Measurements from ENCODE around the gene CORO6. TPM values are rescaled to one million over a fixed set of nuclear protein-coding genes. Genes with fewer than 3 reads are reported as not detected.

Gene CORO6
- total RNA-seq, 4 donors from 2014 or later, result 34.5 to 139 (median 83.1) TPM

DNA sequence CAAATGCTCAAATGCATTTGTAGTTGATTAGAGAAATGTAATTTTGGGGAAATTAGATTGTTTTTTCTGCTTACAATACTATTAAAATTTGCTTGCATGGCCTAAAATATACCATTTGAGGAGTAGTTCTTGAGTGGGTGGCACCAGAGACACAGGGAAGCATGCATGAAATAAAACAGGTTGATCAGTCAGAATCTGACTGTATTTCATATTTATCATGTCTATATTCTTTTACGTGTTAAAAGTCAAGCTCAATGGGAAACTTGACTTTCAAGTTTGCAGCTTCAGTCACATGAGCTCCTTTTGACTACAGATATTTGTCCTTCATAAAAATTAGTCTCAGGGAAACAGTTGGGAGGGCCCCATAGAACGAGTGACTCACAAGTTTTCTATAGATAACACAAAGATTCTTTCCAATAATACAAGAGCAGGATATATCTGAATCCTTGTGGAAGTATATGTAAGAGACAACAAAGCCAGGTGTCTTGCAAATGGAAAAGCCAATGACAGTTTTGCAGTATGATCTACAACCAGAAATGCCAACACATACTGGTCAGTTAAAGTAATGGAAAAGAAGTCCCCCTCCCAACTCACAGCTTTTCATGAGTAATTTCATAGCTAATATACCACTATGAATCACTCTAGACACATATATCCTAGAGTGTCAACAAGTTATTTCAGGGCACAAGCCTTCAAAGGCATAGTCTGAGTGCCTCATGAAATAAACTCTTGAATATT, 42.2 kb upstream of the CORO6 start:
- no peaks in the 10 kb centered on the region for H3K9me3 ChIP-seq
- peaks cover 0 to 6% (median 0%) of the 10 kb centered on the region in 4 donors for H3K4me1 ChIP-seq
- WGBS, 2 donors, result 79 to 82% methylated on average over 2 of the region's 2 CpGs
- no peak for DNase-seq (ENCODE audit: low spot score in 2 of 2)
- H3K27me3 ChIP-seq, result no peaks in the 10 kb centered on the region
- peaks cover 0 to 75% (median 0%) of the 10 kb centered on the region in 3 donors for H3K36me3 ChIP-seq
- no peak overlapping the region for H3K4me3 ChIP-seq
- H3K27ac ChIP-seq, result peak overlapping the region in 1 of 4 donors; percentile 49
- TF ChIP-seq EP300 (IDR thresholded peaks at IDR 0.05), result no peak
- TF ChIP-seq POLR2A (IDR thresholded peaks at IDR 0.05), result no peak
- TF ChIP-seq, protein P1, sequence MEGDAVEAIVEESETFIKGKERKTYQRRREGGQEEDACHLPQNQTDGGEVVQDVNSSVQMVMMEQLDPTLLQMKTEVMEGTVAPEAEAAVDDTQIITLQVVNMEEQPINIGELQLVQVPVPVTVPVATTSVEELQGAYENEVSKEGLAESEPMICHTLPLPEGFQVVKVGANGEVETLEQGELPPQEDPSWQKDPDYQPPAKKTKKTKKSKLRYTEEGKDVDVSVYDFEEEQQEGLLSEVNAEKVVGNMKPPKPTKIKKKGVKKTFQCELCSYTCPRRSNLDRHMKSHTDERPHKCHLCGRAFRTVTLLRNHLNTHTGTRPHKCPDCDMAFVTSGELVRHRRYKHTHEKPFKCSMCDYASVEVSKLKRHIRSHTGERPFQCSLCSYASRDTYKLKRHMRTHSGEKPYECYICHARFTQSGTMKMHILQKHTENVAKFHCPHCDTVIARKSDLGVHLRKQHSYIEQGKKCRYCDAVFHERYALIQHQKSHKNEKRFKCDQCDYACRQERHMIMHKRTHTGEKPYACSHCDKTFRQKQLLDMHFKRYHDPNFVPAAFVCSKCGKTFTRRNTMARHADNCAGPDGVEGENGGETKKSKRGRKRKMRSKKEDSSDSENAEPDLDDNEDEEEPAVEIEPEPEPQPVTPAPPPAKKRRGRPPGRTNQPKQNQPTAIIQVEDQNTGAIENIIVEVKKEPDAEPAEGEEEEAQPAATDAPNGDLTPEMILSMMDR (IDR thresholded peaks at IDR 0.05), result no peak

DNA sequence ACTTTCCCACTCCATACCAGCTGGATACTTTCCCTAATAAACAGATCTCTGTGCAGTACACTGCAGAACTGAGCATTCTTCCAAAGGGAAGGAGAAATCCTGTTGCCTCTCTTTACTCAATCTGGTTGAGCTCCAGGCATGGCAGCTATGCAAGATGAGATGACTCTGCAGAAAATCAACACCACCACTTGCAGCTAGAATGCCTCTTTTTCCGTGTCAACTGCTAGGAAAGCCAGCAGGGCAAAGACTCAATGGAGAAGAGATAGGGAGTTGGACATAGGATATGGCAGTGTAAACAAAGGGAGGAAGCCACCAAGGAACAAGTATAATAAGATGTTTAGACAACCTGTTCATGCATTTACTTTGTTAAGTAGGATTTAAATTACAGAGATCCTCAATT, 40.4 kb upstream of the CORO6 start:
- Histone ChIP-seq H3K9me3 (no peaks in the 10 kb centered on the region), H3K36me3 (peaks cover 0 to 74% (median 0%) of the 10 kb centered on the region in 3 donors), H3K4me1 (peaks cover 0 to 6% (median 0%) of the 10 kb centered on the region in 4 donors), H3K27ac (no peak overlapping the region), H3K27me3 (no peaks in the 10 kb centered on the region), H3K4me3 (no peak overlapping the region)
- 21 to 23% methylated on average over 1 of the region's 1 CpG for WGBS, 2 donors
- TF ChIP-seq, protein P1 (IDR thresholded peaks at IDR 0.05), result no peak
- peak in 1 of 2 donors; percentile 10 for TF ChIP-seq EP300 (IDR thresholded peaks at IDR 0.05)
- no peak for DNase-seq (ENCODE audit: low spot score in 2 of 2)

DNA sequence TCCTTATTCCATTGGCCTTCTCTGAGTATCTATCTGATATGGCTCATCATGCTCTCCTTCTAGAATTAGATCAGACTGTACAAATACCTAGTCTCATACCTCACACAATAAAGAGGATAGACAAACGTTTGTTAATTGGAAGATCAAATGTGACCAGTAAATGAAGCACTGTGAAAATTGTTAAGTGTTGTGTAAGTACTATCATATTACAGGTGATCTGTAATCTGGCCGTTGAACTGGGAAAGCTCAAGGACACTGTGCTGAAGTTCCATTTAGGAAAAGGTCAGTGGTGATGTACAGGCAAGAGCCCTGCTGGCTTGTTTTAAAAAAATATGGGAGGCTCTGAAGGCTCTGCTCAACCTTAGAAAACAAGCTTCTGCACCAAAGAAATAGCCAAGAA, 38.5 kb upstream of the CORO6 start:
- no peak for DNase-seq (ENCODE audit: low spot score in 2 of 2)
- Histone ChIP-seq H3K36me3 (peaks cover 0 to 60% (median 3%) of the 10 kb centered on the region in 3 donors), H3K9me3 (no peaks in the 10 kb centered on the region), H3K4me1 (peaks cover 0 to 6% (median 0%) of the 10 kb centered on the region in 4 donors), H3K27ac (no peak overlapping the region), H3K4me3 (no peak overlapping the region), H3K27me3 (no peaks in the 10 kb centered on the region)
- 75 to 83% methylated on average over 2 of the region's 2 CpGs for WGBS, 2 donors
- TF ChIP-seq EP300 (IDR thresholded peaks at IDR 0.05) (no peak), POLR2A (IDR thresholded peaks at IDR 0.05) (no peak)
- TF ChIP-seq, protein P1 (IDR thresholded peaks at IDR 0.05), result no peak

DNA sequence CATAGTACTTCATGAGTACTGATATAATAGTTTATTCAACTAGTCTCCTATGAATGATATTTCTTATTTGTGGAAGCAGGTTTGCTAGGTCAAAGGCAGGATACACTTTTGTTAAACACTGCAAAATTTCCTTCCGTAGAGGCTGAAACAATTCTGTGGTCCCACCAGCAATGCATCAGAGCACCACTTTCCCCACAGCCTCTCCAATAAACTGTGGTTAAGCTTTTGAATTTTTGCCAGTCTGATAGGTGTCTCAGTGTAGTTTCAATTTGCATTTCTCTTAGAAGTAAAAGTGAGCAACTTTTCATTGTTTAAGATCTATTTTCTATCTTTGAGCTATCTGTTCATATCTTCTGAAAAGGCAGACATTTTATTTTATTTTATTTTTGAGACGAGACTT, 36.4 kb upstream of the CORO6 start:
- Histone ChIP-seq H3K36me3 (peaks cover 0 to 62% (median 8%) of the 10 kb centered on the region in 3 donors), H3K27ac (no peak overlapping the region), H3K9me3 (no peaks in the 10 kb centered on the region), H3K27me3 (no peaks in the 10 kb centered on the region), H3K4me1 (peaks cover 0 to 12% (median 0%) of the 10 kb centered on the region in 4 donors), H3K4me3 (no peak overlapping the region)
- 90 to 92% methylated on average over 2 of the region's 2 CpGs for WGBS, 2 donors
- TF ChIP-seq, protein P1 (IDR thresholded peaks at IDR 0.05), result no peak
- TF ChIP-seq EP300 (IDR thresholded peaks at IDR 0.05) (no peak), POLR2A (IDR thresholded peaks at IDR 0.05) (no peak)
- DNase-seq (ENCODE audit: low spot score in 2 of 2), result no peak

DNA sequence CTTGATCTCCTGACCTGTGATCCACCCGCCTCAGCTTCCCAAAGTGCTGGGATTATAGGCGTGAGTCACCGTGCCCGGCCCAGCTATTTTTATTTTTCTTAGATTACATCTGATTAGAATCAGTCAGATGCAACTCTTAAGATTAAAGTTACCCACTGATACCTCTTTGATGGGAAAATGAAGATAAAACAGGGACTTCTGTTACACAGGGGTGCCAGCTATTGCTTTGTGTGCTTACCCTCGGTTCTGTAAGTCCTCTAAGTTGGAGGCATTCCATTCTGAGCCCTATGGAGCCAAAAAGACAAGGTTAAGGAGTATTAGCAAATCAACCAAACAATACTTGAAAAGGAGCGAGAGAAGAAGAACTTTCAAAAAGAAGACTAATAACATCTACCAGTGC, 32.6 kb upstream of the CORO6 start:
- no peak for DNase-seq (ENCODE audit: low spot score in 2 of 2)
- H3K4me1 ChIP-seq, result peaks cover 0 to 20% (median 0%) of the 10 kb centered on the region in 4 donors
- peaks cover 0 to 67% (median 8%) of the 10 kb centered on the region in 3 donors for H3K36me3 ChIP-seq
- no peaks in the 10 kb centered on the region for H3K9me3 ChIP-seq
- TF ChIP-seq EP300 (IDR thresholded peaks at IDR 0.05) (no peak), POLR2A (IDR thresholded peaks at IDR 0.05) (no peak)
- TF ChIP-seq, protein P1 (IDR thresholded peaks at IDR 0.05), result no peak
- no peak overlapping the region for H3K27ac ChIP-seq
- no peaks in the 10 kb centered on the region for H3K27me3 ChIP-seq
- no peak overlapping the region for H3K4me3 ChIP-seq
- WGBS, 2 donors, result 94 to 96% methylated on average over 6 of the region's 6 CpGs
